GM23248 (cell line): ENCODE measurements around the gene CCL20. TPM values are rescaled to one million over a fixed set of nuclear protein-coding genes. Genes with fewer than 3 reads are reported as not detected.

ENCODE experiments used
- DNase-seq: peaks from one replicate; pipeline ENCODE4 v3.0.0-alpha.2; 2015
- H2AFZ ChIP-seq: fragments of 200-600 bp; sonication (generic); 2 replicates; pipeline ENCODE4 v1.6.1; 2016; ENCODE audit warnings: antibody characterized with exemption
- H3F3A ChIP-seq: fragments of 200-600 bp; sonication (generic); 2 replicates; pipeline ENCODE4 v1.6.1; 2016; ENCODE audit warnings: mild to moderate bottlenecking, antibody characterized with exemption, mixed run types; ENCODE audit not compliant: insufficient read depth
- H3K27ac ChIP-seq: fragments of 200-600 bp; sonication (generic); 2 replicates; pipeline ENCODE4 v1.5.1; 2016; ENCODE audit warnings: mild to moderate bottlenecking
- H3K27me3 ChIP-seq: fragments of 200-600 bp; sonication (generic); replicated peaks from 2 replicates; pipeline ENCODE4 v1.6.1; 2016; ENCODE audit warnings: mild to moderate bottlenecking; ENCODE audit not compliant: insufficient read depth
- H3K36me3 ChIP-seq: fragments of 200-600 bp; sonication (generic); 2 replicates; pipeline ENCODE4 v1.6.1; 2016; ENCODE audit warnings: low read depth, mild to moderate bottlenecking
- H3K4me1 ChIP-seq: fragments of 200-600 bp; sonication (generic); 2 replicates; pipeline ENCODE4 v1.6.1; 2016; ENCODE audit warnings: mild to moderate bottlenecking; ENCODE audit not compliant: insufficient read depth
- H3K4me2 ChIP-seq: fragments of 200-600 bp; sonication (generic); one replicate; pipeline ENCODE4 v1.6.1; 2016; ENCODE audit warnings: mild to moderate bottlenecking; ENCODE audit not compliant: unreplicated experiment
- H3K4me3 ChIP-seq: fragments of 200-600 bp; sonication (generic); 2 replicates; pipeline ENCODE4 v1.5.1; 2016; ENCODE audit warnings: mild to moderate bottlenecking
- H3K79me2 ChIP-seq: fragments of 200-600 bp; sonication (generic); 2 replicates; pipeline ENCODE4 v1.6.1; 2016; ENCODE audit warnings: mild to moderate bottlenecking; ENCODE audit not compliant: insufficient read depth
- H3K9ac ChIP-seq: fragments of 200-600 bp; sonication (generic); 2 replicates; pipeline ENCODE4 v1.6.1; 2016; ENCODE audit warnings: mild to moderate bottlenecking
- H3K9me2 ChIP-seq: fragments of 200-600 bp; sonication (generic); 2 replicates; pipeline ENCODE4 v1.6.1; 2016; ENCODE audit warnings: mixed run types, mild to moderate bottlenecking, moderate library complexity; ENCODE audit not compliant: insufficient read depth
- H3K9me3 ChIP-seq: fragments of 200-600 bp; sonication (generic); one replicate; pipeline ENCODE4 v1.6.1; 2017; ENCODE audit warnings: low read depth
- H4K20me1 ChIP-seq: fragments of 200-600 bp; sonication (generic); 2 replicates; pipeline ENCODE4 v1.6.0; 2016; ENCODE audit not compliant: insufficient read depth
- EZH2 ChIP-seq: fragments of 200-600 bp; sonication (generic); IDR thresholded peaks from 2 replicates; pipeline ENCODE4 v1.6.1; 2018; ENCODE audit warnings: antibody characterized with exemption, mild to moderate bottlenecking; ENCODE audit not compliant: insufficient read depth, poor library complexity, severe bottlenecking
- EZH2phosphoT487 ChIP-seq: fragments of 200-600 bp; sonication (generic); IDR thresholded peaks from 2 replicates; pipeline ENCODE4 v1.6.1; 2018; ENCODE audit warnings: antibody characterized with exemption, moderate library complexity, mild to moderate bottlenecking, low read depth; ENCODE audit not compliant: insufficient read depth
- WGBS, 2 experiments: methylation state at CpG; one replicate each; pipeline ENCODE4 v1.1.6; 2015 to 2017; ENCODE audit warnings: low lambda C conversion rate in 2 of 2, low coverage in 1 of 2; ENCODE audit errors: missing lambda C conversion rate in 2 of 2; 5-methylcytosine and 5-hydroxymethylcytosine counted together
- in situ Hi-C: fragments of 300-500 bp; cut with MboI; formaldehyde crosslinking; loops from 2 replicates; pipeline ENCODE4 v1.15.0; 2020
- polyA plus RNA-seq: library from polyadenylated mRNA; unstranded; fragments of >200 nt; fragmentation: Nextera tagmentation; extraction: Ambion mirVana; gene quantifications from 2 replicates; pipeline ENCODE4 v1.2.1, GENCODE V29; 2016
- total RNA-seq: library from RNA; depleted of rRNA; stranded (reverse); fragments of >200 nt; shearing (Covaris generic); gene quantifications from 2 replicates; pipeline ENCODE4 v1.2.3, GENCODE V29; 2014

CCL20 gene
- total and polyA plus RNA-seq, 2 experiments from 2014 or later = not detected

GRCh38 chr2:227824711-227825110, 11.1 kb downstream of the CCL20 start:
- no peak overlapping the region for H3K9ac ChIP-seq
- H3K27ac ChIP-seq = no peak overlapping the region
- H2AFZ ChIP-seq = no peak overlapping the region
- no peaks in the 10 kb centered on the region for H3K4me1 ChIP-seq
- no peaks in the 10 kb centered on the region for H3K36me3 ChIP-seq
- H3K27me3 ChIP-seq = no peaks in the 10 kb centered on the region
- 94 to 96% methylated on average over 7 of the region's 7 CpGs for WGBS, 2 experiments
- TF ChIP-seq EZH2phosphoT487 = no peak
- TF ChIP-seq EZH2 = no peak
- in situ Hi-C loops = no loop called here
- DNase-seq = no peak
- H3K4me2 ChIP-seq = no peak overlapping the region
- no peak overlapping the region for H3K4me3 ChIP-seq
- no peaks in the 10 kb centered on the region for H3K9me2 ChIP-seq
- no peaks in the 10 kb centered on the region for H4K20me1 ChIP-seq
- H3K9me3 ChIP-seq = no peaks in the 10 kb centered on the region
- H3F3A ChIP-seq = no peaks in the 10 kb centered on the region
- no peaks in the 10 kb centered on the region for H3K79me2 ChIP-seq

GRCh38 chr2:227826019-227826521, 12.4 kb downstream of the CCL20 start:
- DNase-seq = no peak
- Histone ChIP-seq H3K4me1 (no peaks in the 10 kb centered on the region), H3K36me3 (no peaks in the 10 kb centered on the region), H3F3A (no peaks in the 10 kb centered on the region), H3K27me3 (no peaks in the 10 kb centered on the region), H3K4me3 (no peak overlapping the region), H2AFZ (peak overlapping the region; percentile 52; the same call in 1 of the 2 replicates), H4K20me1 (no peaks in the 10 kb centered on the region), H3K9me3 (no peaks in the 10 kb centered on the region), H3K27ac (no peak overlapping the region), H3K9me2 (no peaks in the 10 kb centered on the region), H3K9ac (no peak overlapping the region), H3K4me2 (no peak overlapping the region), H3K79me2 (no peaks in the 10 kb centered on the region)
- in situ Hi-C loops = no loop called here
- 31% methylated on average over 10 of the region's 10 CpGs for whole genome bisulfite sequencing, 2 experiments
- TF ChIP-seq EZH2phosphoT487 (no peak), EZH2 (no peak)

- H3K4me3 ChIP-seq = no peak overlapping the region
- no peaks in the 10 kb centered on the region for H3K9me2 ChIP-seq
- no peak overlapping the region for H3K9ac ChIP-seq
- TF ChIP-seq EZH2phosphoT487 (no peak), EZH2 (no peak)
- H4K20me1 ChIP-seq = no peaks in the 10 kb centered on the region
- no peaks in the 10 kb centered on the region for H3K79me2 ChIP-seq
- in situ Hi-C loops = no loop called here
- 51 to 52% methylated on average over 2 of the region's 2 CpGs for WGBS, 2 experiments
- no peaks in the 10 kb centered on the region for H3K36me3 ChIP-seq
- H3K27me3 ChIP-seq = no peaks in the 10 kb centered on the region
- H3K4me1 ChIP-seq = no peaks in the 10 kb centered on the region
- H2AFZ ChIP-seq = 0 out of 2 replicates have a peak overlapping the region, but pooled peaks have one; percentile 52
- no peaks in the 10 kb centered on the region for H3F3A ChIP-seq
- no peak overlapping the region for H3K4me2 ChIP-seq
- DNase-seq = no peak
- H3K9me3 ChIP-seq = no peaks in the 10 kb centered on the region
- no peak overlapping the region for H3K27ac ChIP-seq
These were observed 12.9 kb downstream of the CCL20 start for GRCh38 chr2:227826563-227826962.

- H3K27me3 ChIP-seq = no peaks in the 10 kb centered on the region
- TF ChIP-seq EZH2phosphoT487 = no peak
- TF ChIP-seq EZH2 = no peak
- in situ Hi-C loops = no loop called here
- no peaks in the 10 kb centered on the region for H3K4me1 ChIP-seq
- no peak overlapping the region for H3K27ac ChIP-seq
- H3K36me3 ChIP-seq = no peaks in the 10 kb centered on the region
- H3K4me2 ChIP-seq = no peak overlapping the region
- H3K9me2 ChIP-seq = no peaks in the 10 kb centered on the region
- no peaks in the 10 kb centered on the region for H3K79me2 ChIP-seq
- H3K9me3 ChIP-seq = no peaks in the 10 kb centered on the region
- no peaks in the 10 kb centered on the region for H4K20me1 ChIP-seq
- H3F3A ChIP-seq = no peaks in the 10 kb centered on the region
- H2AFZ ChIP-seq = no peak overlapping the region
- WGBS, 2 experiments = 96% methylated on average over 7 of the region's 7 CpGs
- H3K9ac ChIP-seq = no peak overlapping the region
- DNase-seq = no peak
- no peak overlapping the region for H3K4me3 ChIP-seq
These were observed 13.5 kb downstream of the CCL20 start for GRCh38 chr2:227827143-227827542.

GRCh38 chr2:227828477-227828912, 14.9 kb downstream of the CCL20 start:
- Histone ChIP-seq H2AFZ (no peak overlapping the region), H3K9me2 (no peaks in the 10 kb centered on the region), H3K9me3 (no peaks in the 10 kb centered on the region), H3K4me1 (no peaks in the 10 kb centered on the region), H3K4me2 (no peak overlapping the region), H3K27ac (no peak overlapping the region), H3K9ac (no peak overlapping the region), H3K36me3 (no peaks in the 10 kb centered on the region), H3K27me3 (no peaks in the 10 kb centered on the region), H3F3A (no peaks in the 10 kb centered on the region), H4K20me1 (no peaks in the 10 kb centered on the region), H3K4me3 (no peak overlapping the region), H3K79me2 (no peaks in the 10 kb centered on the region)
- in situ Hi-C loops = no loop called here
- TF ChIP-seq EZH2 (no peak), EZH2phosphoT487 (no peak)
- DNase-seq = no peak
